HG02981 (cell line): ENCODE measurements around the gene PPP1R2B.

Source experiments
- ATAC-seq: cut with Tn5 transposase; IDR thresholded peaks from one replicate; pipeline ENCODE4 v1.9.1; 2021; ENCODE audit warnings: mild to moderate bottlenecking, moderate library complexity; ENCODE audit not compliant: unreplicated experiment

Gene PPP1R2B

DNA sequence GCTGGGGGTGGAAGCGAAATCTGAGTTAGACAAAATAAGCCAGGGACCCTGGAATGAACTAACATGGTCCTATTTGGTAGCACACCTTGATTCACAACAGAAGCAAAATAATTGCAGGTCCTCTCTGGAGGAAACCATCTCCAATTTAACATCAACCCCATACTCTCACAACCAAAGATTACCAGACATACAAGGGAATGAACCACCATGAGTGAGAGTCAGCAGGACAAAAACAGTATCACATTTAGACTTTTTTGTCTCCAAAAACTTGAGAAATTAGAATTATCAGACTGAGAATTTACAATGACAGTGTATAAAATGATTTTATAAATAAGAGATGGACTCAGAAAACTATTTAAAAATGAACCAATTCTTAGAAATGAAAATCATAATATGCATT lies 21.1 kb downstream of the PPP1R2B start:
- ATAC-seq, result no peak

DNA sequence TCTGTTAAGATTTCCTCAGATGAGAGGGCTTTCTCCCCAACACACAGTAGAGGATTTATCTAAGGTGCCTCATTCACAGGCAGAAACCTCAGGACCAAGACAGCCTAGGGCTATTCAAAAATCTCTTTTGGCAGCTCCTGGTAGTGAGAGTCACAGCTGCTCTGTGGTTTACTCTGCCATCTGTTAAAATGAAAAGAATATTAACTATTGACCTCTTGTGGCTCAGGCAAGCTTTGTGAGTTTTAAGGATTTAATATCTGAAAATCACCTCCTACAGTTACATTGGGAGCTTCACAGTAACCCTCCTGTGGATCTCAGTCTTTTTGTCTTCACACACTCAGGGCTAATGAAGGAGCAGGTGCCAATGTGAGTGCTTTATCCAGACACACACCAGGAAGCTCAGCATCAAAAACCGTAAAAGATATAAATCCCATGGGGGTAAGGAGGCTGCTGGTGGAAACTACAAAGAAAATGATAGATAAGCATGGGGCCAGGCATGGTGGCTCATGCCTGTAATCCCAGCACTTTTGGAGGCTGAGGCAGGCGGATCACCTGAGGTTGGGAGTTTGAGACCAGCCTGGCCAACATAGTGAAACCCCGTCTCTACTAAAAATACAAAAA lies 29.7 kb downstream of the PPP1R2B start:
- peak; percentile 93 for ATAC-seq

DNA sequence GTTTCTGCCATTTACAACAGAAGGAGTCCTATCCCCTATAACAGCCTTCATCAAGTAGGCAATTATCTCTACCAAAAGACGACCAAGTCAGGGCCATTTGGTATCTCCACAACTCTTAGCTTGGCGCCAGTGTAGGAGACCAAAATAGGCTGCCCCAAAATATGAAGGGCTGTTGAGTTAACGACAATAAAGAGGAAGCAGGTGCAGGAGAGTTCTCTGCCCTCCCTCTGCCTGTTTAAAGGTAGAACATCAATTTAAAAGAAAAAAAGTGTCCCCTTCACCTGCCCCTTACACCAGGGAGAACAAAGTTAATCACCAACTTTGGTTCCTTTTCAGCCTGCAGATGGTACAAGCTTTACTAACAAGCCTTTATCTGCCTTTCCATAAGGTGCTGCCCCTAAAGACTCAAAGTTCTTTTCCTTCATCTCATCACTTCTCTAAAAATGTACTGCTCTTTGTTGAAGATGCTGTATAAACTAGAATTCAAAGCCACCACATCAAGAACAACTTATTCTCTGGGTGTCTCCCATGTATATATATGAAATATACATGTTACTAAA lies 33.3 kb downstream of the PPP1R2B start:
- ATAC-seq, result no peak

DNA sequence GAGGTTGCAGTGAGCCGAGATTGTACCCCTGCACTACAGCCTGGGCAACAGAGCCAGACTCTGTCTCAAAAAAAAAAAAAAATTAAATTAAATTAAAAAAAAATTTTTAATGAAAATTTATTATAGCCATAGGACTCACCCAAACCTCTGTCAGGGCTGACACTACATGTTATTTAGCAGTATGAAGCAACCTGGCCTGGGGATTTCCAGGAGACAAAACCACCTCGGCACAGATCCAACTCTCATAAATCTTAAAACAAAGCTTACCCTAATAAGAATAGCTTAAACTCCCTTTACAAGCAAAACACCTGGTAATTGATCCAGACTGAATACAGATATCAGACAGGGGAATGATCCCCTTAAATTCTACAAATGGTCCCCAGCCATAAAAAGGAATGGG lies 38.4 kb downstream of the PPP1R2B start:
- ATAC-seq, result no peak

DNA sequence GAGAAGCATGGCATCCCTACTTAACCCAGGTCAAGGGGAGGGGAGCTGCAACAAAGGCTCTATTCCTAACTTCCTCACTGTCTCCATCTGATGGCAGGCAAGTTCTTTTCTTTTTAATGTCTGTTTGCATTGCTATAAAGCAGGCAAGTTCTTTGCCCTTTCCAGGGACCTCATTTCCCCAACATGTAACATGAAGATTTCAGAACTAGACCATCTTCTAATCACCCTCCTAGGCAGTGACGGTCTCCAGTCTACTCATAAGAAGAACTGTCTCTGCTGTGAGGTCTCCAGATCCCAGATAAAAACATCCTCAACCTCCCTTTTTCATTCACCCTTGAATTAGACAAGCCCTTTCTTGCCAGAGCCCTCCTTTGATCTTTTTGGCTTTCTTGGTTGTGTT lies 42.1 kb downstream of the PPP1R2B start:
- no peak for ATAC-seq

DNA sequence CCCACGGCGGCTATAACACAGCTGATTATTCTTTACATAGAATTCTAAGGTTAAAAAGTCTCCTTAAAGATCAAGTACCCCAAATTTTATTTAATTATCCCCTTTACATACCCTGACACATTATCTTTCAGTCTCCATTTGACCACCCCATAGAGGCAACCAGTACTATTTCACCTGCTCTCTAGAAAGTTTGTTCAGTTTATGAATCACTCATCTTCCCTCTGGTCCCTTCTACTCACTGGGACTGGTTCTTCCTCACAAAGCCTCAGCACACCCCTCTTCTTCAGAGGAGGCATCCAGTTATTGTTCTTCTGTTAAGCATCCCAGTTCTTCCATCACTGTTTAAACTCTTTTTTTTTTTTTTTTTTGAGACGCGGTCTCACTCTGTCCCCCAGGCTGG lies 42.8 kb downstream of the PPP1R2B start:
- ATAC-seq, result no peak

DNA sequence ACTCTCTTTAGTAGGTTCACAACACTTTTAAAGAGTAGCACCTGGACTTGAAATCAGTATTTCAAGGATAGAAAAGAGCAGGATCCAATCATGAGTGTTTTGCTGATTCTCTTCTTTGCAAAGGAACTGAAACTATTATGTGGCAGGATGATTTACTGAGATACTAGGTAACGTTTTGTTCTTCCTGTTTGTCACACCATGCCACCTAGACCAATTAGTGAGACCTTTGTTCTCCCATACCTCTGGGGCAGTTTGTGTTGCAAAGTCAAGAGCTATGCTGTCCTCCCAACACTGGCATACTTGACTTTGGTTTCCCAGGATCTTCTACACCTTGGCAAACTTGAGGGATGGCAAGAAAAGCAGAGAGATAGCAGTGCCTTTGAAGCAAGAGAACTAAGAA lies 43.4 kb downstream of the PPP1R2B start:
- ATAC-seq, result peak; percentile 62

DNA sequence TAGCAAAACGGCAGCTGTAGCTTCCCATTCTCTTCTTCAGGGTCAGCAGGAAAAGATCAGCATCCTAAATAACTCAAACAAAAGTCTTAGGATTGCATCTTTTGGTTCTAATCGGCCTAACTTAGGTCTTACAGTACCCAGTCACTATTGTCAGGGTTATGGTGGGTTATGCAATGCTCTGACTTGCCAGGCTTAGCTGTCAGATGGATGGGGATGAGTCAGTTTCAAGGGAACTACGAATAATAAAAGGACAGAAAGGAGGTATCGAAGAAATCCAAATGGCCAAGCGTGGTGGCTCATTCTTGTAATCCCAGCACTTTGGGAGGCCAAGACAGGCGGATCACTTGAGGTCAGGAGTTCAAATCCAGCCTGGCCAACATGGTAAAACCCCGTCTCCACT lies 46.5 kb downstream of the PPP1R2B start:
- no peak for ATAC-seq
